Fibroblast of pulmonary artery (primary cell): ENCODE measurements around the gene PXYLP1.

Experiments
- DNase-seq: peaks from one replicate; pipeline ENCODE4 v3.0.0-alpha.2; 2010; ENCODE audit warnings: low read depth
- H3K4me3 ChIP-seq: replicated peaks from 2 replicates; pipeline ENCODE4 v1.5.1; 2011; ENCODE audit warnings: low read depth, mild to moderate bottlenecking, control low read depth, low read length, moderate library complexity
- CTCF ChIP-seq: IDR thresholded peaks from 2 replicates; pipeline ENCODE4 v1.5.1; 2011; ENCODE audit warnings: mild to moderate bottlenecking, control low read depth, low read length, inconsistent platforms; ENCODE audit errors: missing control alignments

Gene PXYLP1

GRCh38 chr3:141268791-141269190 lies 37.2 kb downstream of the PXYLP1 start:
- DNase-seq: no peak
- no peak for TF ChIP-seq CTCF
- no peak overlapping the region for H3K4me3 ChIP-seq

GRCh38 chr3:141269961-141270360 lies 38.3 kb downstream of the PXYLP1 start:
- H3K4me3 ChIP-seq: no peak overlapping the region
- no peak for TF ChIP-seq CTCF
- DNase-seq: no peak

GRCh38 chr3:141271279-141272030 lies 39.8 kb downstream of the PXYLP1 start:
- DNase-seq: no peak
- no peak overlapping the region for H3K4me3 ChIP-seq
- no peak for TF ChIP-seq CTCF

- H3K4me3 ChIP-seq: no peak overlapping the region
- TF ChIP-seq CTCF: no peak
- no peak for DNase-seq
Observed at GRCh38 chr3:141272906-141273662, 41.5 kb downstream of the PXYLP1 start.

- H3K4me3 ChIP-seq: no peak overlapping the region
- TF ChIP-seq CTCF: no peak
- no peak for DNase-seq
Observed at GRCh38 chr3:141273700-141274410, 42.2 kb downstream of the PXYLP1 start.

- no peak overlapping the region for H3K4me3 ChIP-seq
- no peak for DNase-seq
- no peak for TF ChIP-seq CTCF
Observed at GRCh38 chr3:141274411-141275031, 42.9 kb downstream of the PXYLP1 start.
